ENCODE measurements around the gene TRIP4.
"Not testable (repeated sequence)": the region's sequence is repeated elsewhere in the genome, so short reads cannot be mapped to it uniquely, and the experiment has no call there.

TRIP4 gene

GRCh38 chr15:64490598-64491259 is 103.1 kb downstream of the TRIP4 start:
- DNase-seq (ENCODE audit: low spot score): no peak

- no peak for DNase-seq (ENCODE audit: low spot score)
Measured at GRCh38 chr15:64493641-64494040, 106.0 kb downstream of the TRIP4 start.

- DNase-seq (ENCODE audit: low spot score): not testable (repeated sequence)
Measured at GRCh38 chr15:64495968-64496367, 108.3 kb downstream of the TRIP4 start.

- DNase-seq (ENCODE audit: low spot score): no peak
Measured at GRCh38 chr15:64500695-64501395, 113.2 kb downstream of the TRIP4 start.

- no peak for DNase-seq (ENCODE audit: low spot score)
Measured at GRCh38 chr15:64501396-64501715, 113.7 kb downstream of the TRIP4 start.

- DNase-seq (ENCODE audit: low spot score): no peak
Measured at GRCh38 chr15:64502151-64502550, 114.5 kb downstream of the TRIP4 start.

GRCh38 chr15:64502551-64502950 is 114.9 kb downstream of the TRIP4 start:
- DNase-seq (ENCODE audit: low spot score): no peak

- no peak for DNase-seq (ENCODE audit: low spot score)
Measured at GRCh38 chr15:64503197-64503596, 115.6 kb downstream of the TRIP4 start.

GRCh38 chr15:64503640-64504039 is 116.0 kb downstream of the TRIP4 start:
- no peak for DNase-seq (ENCODE audit: low spot score)
